Inflammatory macrophage treated with lipopolysaccharide for 1 hour (primary cell): Measurements from ENCODE around the gene MINDY4.

ENCODE experiments used
- DNase-seq, 2 donors: peaks; one replicate each; pipeline ENCODE4 v3.0.0-alpha.2; 2020 to 2022

Gene MINDY4

GRCh38 chr7:30934732-30935568 is 163.7 kb downstream of the MINDY4 start:
- no peak for DNase-seq

DNA sequence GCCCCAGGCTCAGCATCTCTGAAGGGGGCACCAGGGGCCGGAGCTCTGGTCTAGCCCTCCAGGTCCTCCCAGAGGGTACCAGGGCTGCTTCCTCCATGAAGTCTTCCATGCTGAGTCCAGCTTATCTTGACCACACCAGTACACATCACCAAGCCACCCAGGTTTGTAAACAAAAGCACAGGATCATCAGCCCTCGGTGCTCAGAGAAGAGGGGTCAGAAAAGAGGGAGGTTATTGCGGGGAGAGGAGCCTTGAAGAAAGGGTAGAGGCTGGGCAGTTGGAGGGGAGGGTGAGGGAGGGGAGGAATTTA is 164.3 kb downstream of the MINDY4 start:
- no peak for DNase-seq

DNA sequence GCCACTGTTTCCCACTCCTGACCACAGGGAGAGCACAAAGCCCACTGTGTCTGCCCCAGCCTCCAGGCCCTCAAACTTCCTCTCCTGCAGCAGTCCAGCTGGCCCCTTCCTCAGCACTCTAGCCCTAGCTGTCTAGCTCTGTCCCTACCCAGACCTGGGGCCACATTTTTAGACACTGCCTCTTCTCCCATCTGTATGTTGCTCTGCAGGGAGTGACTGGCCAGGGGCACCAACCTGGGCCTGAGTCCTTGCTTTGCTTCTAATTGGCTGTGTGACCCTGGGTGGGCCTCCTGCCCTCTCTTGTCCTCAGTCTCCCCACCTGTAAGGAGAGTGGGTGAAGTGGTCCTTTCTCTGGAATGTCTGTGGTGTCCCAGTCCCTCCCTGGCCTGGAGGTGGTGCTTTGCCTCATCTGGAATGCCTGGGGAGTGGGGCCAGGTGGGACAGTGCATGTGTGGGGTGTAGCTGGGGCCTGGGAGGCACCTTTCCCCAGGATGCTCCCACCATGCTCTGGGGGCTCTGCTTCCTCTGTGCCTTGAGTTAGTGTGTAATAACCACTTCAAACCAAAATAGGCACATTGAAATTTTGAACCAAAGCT is 165.5 kb downstream of the MINDY4 start:
- DNase-seq, result no peak

DNA sequence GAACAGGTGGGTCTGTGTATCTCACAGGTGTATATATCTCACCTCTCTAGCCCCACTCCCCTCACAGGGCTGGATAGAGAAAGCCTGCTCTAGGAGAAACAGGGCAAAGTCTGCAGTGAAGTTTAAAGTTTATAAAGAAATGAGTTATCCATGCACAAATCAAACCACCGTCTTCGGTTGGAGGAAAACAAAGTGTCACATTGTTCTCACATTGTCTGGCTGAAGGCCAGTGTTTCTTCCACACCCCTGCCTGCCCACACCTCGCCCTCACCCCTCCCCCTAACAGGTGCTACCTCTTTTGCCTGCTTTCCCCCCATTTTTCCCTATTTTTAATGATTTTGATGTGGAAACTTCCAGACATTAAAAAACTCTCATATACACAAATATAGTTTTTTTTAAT is 166.2 kb downstream of the MINDY4 start:
- no peak for DNase-seq

GRCh38 chr7:30938435-30939316 is 167.5 kb downstream of the MINDY4 start:
- DNase-seq, result peak; percentile 13 to 71

- DNase-seq, result no peak
These were observed 170.5 kb downstream of the MINDY4 start for GRCh38 chr7:30941582-30942323.
